Activated CD4-positive, alpha-beta T cell treated with anti-CD3 and anti-CD28 coated beads, Interleukin-10, Interleukin-2, amounts not matched to agents 100 ng/mL and 50 ng/mL, durations not matched to agents 16 hours and 8 hours (primary cell): ENCODE measurements around the gene ROPN1B.
A peak's percentile ranks its signal among the peaks of the same experiment; 100 is the strongest.
"Not testable (repeated sequence)": the region's sequence is repeated elsewhere in the genome, so short reads cannot be mapped to it uniquely, and the experiment has no call there.

Experiments used
- DNase-seq: peaks from one replicate; pipeline ENCODE4 v3.0.0-alpha.2; 2020

Gene ROPN1B

GRCh38 chr3:125958511-125959316 is 10.3 kb upstream of the ROPN1B start:
- DNase-seq: no peak

GRCh38 chr3:125959317-125960065 is 9.5 kb upstream of the ROPN1B start:
- no peak for DNase-seq

GRCh38 chr3:125960066-125960424 is 8.9 kb upstream of the ROPN1B start:
- DNase-seq: no peak

GRCh38 chr3:125960456-125961288 is 8.3 kb upstream of the ROPN1B start:
- no peak for DNase-seq

GRCh38 chr3:125961289-125961589 is 7.7 kb upstream of the ROPN1B start:
- DNase-seq: no peak

GRCh38 chr3:125963834-125964233 is 5.1 kb upstream of the ROPN1B start:
- not testable (repeated sequence) for DNase-seq

- no peak for DNase-seq
Measured at GRCh38 chr3:125965505-125965904, 3.5 kb upstream of the ROPN1B start.

GRCh38 chr3:125967156-125967555 is 1.8 kb upstream of the ROPN1B start:
- no peak for DNase-seq

DNA sequence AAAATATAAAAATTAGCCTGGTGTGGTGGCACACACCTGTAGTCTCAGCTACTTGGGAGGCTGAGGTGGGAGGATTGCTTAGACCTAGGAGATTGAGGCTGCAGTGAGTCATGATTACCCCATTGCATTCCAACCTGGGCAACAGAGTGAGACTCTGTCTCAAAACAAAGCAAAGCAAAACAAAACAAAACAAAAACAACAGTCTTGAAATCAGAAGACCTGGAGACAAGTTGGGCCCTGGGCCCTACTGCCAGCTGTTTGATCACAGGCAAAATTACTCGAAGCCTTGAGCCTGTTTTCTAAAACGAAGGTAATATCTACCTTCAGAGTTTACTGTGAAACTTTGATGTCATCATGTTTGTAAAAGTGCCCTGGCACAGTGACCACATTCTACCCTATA is 857 bp upstream of the ROPN1B start:
- not testable (repeated sequence) for DNase-seq

DNA sequence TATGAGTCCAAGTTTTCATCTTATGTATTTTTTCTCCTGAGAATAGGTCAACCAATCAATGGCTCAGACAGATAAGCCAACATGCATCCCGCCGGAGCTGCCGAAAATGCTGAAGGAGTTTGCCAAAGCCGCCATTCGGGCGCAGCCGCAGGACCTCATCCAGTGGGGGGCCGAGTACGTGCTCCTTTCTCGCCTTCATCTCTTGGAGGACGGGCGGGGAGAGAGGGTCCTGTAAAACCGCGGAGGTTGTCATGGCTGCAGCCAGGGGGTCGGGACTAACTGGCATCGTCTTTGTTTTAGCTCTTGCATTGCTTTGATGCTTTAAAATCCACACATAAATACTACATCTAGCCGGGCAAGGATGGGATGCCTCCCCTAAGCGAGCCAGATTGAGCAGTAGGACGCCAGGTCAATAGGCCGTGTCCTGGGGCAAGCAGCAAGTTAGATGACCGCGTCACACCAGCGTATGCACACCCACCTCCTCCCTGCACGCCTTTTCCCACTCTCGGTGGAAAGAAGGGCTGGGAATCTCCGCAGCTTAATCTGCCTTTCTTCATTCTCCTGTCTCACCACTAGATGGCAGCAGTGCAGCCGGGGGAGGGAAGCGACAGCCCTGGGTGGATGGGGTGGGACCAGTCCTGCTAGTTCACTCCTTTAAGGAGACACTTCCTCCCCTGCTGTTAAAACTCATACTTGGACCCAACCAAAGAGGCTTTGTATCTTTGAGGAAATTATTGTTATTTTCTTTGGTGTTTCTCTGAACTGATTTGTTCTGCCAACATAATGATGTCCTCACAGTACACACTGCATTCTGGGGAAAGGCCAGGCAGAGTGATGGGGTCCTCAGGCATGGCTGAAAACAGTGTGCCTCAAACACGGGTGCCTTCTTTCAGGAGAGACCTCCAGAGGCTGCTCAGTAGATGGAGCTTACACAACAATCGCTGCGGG is 3.3 kb downstream of the ROPN1B start:
- peak; percentile 46 for DNase-seq

DNA sequence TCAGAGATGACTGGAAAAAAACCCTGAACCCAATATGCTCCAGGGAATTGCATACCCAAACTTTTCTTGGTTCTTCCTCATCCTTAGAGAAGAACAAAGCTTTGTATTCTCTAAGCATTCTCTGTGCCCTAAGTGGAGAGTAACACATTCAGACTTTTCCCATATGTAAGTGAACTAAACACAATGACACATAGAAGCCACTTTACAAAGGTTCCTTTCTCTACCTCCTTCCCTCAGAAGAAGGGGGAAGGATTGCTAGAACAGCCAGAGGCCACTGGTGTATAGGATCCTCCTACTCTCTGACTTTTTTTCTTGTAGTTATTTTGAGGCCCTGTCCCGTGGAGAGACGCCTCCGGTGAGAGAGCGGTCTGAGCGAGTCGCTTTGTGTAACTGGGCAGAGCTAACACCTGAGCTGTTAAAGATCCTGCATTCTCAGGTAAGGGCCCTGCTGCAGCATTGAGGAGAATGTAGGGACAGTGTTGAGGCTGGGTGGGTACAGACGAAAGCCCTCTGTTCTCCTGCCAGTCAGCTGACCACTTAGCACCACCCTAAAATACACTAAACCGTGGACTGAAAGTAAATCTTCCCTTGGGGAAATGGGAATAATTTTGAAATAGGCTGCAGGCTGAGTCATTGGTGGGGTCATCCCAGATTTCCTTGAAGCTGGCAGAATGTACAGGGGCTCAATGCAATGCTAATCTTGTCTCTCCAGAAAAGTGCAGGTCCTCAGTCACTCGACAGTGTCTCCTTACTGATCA is 6.4 kb downstream of the ROPN1B start:
- not testable (repeated sequence) for DNase-seq

DNA sequence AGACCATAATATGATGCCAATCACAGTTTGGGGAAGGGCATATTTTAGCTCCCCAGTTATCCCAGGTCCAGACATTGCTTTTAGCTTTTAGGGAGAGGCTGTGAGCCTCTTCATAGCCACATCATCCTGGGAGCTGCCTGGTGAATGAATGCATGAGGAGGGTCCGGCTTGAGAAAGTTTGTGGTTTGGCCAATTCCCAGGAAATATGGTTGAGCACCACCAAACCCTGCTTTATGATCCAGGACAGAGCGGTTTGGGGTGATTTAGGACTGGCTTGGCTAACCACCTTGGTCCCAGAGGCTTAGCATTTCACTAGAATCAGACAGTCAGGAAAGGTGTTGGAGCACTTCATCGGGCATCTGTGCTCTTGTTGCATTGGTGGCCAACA is 7.0 kb downstream of the ROPN1B start:
- DNase-seq: not testable (repeated sequence)

- not testable (repeated sequence) for DNase-seq
Measured at GRCh38 chr3:125977104-125977503, 8.1 kb downstream of the ROPN1B start.

DNA sequence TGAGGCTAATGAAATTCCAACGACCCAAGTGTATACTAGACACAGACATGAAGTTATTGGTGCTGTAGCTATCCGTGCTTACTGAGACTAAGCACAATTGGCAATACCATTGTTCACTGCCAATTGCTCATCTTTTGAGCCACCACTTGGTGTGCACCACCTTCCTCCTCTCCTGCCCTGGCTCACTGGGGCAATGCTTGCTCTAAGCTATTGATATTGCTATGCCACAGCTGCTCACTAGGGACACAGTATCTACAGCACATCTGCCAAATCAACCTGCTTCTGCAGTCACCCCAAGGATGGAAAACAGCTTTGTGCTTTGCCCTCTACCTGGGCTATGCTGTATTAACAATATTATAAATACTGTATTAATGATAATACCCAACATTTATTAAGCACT is 16.0 kb downstream of the ROPN1B start:
- DNase-seq: not testable (repeated sequence)

- DNase-seq: peak; percentile 77
Measured at GRCh38 chr3:125990253-125990970, 21.4 kb downstream of the ROPN1B start.

DNA sequence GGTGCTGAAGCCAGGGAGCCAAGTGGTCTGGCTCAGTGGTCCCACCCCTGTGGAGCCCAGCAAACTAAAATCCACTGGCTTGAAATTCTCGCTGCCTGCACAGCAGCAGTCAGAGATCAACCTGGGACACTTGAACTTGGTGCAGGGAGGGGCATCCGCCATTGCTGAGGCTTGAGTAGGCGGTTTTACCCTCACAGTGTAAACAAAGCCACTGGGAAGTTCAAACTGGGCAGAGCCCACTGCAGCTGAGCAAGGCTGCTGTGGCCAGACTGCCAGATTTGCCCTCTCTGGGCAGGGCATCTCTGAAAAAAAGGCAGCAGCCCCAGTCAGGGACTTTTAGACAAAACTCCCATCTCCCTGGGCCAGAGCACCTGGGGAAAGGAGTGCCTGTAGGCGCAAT is 27.8 kb downstream of the ROPN1B start:
- not testable (repeated sequence) for DNase-seq

DNA sequence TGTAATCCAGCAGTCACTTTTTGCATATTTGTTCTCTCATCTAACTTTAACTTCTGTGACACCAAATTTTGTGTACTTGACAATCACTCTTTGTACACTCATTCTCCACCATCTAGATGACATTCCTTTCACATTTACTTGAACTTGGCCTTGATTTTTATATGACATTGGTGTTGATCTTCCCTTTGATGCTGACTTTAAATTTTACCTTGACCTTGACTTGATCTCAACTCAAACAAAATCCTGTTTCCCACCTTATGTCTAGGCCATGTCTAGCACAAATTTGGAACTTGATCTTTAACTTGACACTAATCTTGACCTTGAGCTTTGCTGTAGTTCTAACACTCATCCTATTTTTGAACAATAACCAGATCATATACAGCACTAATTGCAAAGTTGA is 33.2 kb downstream of the ROPN1B start:
- DNase-seq: no peak

DNA sequence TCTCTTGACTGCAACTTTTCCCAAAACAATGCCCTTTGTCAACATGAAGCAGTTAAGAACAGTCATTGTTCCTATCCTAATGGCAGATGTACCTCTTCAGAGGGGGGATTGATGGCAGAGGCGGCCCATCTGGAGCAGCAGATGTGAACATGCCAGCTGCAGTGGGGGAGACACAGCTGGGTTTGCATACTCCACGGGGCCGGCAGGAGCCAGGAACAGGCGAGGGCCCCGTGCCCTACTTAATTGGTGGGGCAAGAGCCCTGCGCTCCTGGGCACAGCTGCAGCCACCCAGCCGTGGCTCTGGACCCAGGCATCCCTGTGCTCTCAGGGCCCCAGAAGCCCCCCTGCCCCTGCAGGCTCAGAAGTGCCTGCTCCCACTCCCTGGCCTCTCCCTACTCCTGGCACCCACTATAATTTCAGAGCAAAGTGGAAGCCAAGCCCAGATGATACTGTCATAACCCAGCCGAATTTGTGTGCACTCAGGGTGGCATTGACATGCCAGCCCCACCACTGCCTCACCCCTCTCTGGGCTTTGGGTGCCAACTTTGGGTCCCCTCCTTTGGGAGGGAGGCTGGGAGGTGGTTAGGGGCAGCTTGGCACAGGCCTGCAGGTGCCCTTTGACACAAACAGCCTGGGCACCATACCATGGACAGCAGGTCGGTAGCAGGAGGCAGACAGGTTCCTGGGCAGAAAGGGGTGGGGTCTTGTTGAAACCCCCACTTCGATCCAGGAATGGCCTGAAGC is 34.6 kb downstream of the ROPN1B start:
- no peak for DNase-seq

DNA sequence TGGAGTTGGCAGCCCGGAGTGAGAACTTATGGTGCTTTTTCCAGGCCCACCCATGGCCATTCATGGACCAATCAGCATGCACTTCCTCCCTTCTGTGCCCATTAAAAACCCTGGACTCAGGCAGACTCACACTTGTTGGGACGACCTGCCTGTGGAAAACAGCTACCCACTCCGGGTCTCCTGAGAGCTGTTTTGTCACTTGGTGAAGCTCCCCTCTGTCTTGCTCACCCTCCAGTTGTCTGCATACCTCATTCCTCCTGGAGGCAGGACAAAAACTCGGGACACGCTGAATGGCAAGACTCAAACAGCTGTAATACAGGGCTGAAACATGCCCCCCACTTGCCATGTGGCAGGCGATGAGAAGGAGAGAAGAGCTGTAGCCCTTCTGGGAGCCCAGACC is 35.2 kb downstream of the ROPN1B start:
- DNase-seq: no peak

DNA sequence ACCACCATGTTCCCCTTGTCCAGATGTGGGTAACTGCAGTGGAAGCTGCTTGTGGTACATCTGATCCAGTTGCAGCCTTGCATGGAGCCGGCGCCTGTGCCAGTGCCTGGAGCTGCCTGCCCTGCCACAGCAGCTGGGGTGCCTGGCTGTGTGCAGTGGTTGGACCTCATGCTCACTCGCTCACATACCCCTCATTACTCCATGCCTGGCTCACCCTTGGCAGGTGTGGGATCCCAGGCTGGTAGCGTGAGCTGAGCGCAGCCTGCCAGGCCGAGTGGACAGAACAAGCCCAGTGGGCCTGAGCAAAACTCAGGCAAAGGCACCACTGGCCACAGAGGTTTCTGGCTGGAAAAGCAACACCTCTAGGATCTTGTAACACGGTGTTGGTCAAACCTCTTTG is 35.7 kb downstream of the ROPN1B start:
- DNase-seq: no peak
